ENCODE results near the gene AKAP13. TPM values are rescaled to one million over a fixed set of nuclear protein-coding genes. Genes with fewer than 3 reads are reported as not detected.
A peak's percentile ranks its signal among the peaks of the same experiment; 100 is the strongest.

The AKAP13 gene
- total and polyA plus RNA-seq, 2 of the 13 experiments (the other 11 are each of a cell fraction or from before 2014, with no cell fraction given): 6.7 to 27.1 TPM

DNA sequence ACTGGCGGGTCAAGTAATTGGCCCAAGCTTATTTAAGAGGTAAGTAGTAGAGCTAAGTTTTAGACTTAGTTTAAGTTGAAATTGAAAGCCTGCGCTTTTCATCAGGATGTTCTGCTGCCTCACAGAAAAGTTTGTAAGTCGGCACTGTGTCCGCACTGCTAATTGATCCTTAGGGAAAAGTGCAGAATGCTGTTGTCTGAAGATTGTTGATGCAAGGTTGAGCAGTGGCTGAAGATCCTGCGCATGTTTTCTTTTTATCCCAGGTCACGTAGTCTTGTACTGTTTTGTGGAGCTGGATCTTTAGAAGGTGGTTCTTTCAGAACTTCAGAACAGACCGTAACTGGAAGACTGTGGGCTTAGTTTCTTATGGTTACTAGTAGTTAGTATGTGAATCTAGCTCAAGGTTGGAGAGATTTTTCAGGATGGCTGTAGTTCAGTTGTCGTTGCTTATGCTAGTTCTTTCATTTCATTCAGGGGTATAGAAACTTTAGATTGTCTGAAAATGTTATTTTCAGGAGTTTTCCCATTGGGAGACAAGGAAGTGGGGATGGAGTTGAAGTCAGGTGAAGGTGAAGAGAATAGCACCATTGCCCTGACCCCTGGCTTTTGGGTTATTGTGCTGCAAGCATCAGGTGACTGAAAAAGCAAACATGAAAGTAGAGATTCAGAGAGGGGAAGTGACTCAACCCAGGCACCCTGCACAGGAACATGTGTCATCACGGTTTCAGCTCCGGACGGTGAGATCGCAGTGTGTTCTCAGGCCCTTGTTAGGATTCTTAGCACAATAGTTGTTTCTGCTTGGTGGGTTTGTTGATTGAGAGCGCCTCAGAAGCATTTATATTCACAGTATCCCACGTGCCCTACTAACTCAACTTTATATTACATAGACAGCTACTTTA lies 32.8 kb downstream of the AKAP13 start (continued):
- TF ChIP-seq, protein P1, sequence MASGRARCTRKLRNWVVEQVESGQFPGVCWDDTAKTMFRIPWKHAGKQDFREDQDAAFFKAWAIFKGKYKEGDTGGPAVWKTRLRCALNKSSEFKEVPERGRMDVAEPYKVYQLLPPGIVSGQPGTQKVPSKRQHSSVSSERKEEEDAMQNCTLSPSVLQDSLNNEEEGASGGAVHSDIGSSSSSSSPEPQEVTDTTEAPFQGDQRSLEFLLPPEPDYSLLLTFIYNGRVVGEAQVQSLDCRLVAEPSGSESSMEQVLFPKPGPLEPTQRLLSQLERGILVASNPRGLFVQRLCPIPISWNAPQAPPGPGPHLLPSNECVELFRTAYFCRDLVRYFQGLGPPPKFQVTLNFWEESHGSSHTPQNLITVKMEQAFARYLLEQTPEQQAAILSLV (CRISPR knock-in tag; IDR thresholded peaks at IDR 0.05; ENCODE audit: borderline replicate concordance): no peak
- TF ChIP-seq DNMT3B (CRISPR knock-in tag; conservative IDR thresholded peaks at IDR 0.05) (peak; percentile 12; the same call in 1 of the 2 replicates), SIX4 (CRISPR knock-in tag; IDR thresholded peaks at IDR 0.05) (peak; percentile 78), MED1 (CRISPR knock-in tag; IDR thresholded peaks at IDR 0.05) (peak; percentile 82), RERE (CRISPR knock-in tag; IDR thresholded peaks at IDR 0.05; ENCODE audit: low read depth) (0 out of 2 replicates have a peak, but pooled peaks have one; percentile 33), RBM22 (optimal IDR thresholded peaks at IDR 0.05; ENCODE audit: low read length) (no peak), SUZ12 (IDR thresholded peaks at IDR 0.05; ENCODE audit: low read depth, low read length) (no peak), CHCHD3 (CRISPR knock-in tag; IDR thresholded peaks at IDR 0.05) (no peak), MIER3 (CRISPR knock-in tag; IDR thresholded peaks at IDR 0.05; ENCODE audit: borderline replicate concordance) (peak; percentile 53; the same call in 1 of the 2 replicates), ZNF770 (CRISPR knock-in tag; IDR thresholded peaks at IDR 0.05) (no peak), KMT2B (CRISPR knock-in tag; IDR thresholded peaks at IDR 0.05) (peak; percentile 60), PRMT3 (CRISPR knock-in tag; IDR thresholded peaks at IDR 0.05; ENCODE audit: borderline replicate concordance, low read depth) (no peak), IKZF5 (CRISPR knock-in tag; IDR thresholded peaks at IDR 0.05) (peak; percentile 86), ERF (CRISPR knock-in tag; IDR thresholded peaks at IDR 0.05) (peak; percentile 83), PCBP2 (optimal IDR thresholded peaks at IDR 0.05; ENCODE audit: low read depth, low read length, poor library complexity, severe bottlenecking) (no peak), ZNF703 (CRISPR knock-in tag; IDR thresholded peaks at IDR 0.05; ENCODE audit: borderline replicate concordance) (no peak), ZNF335 (CRISPR knock-in tag; IDR thresholded peaks at IDR 0.05) (peak; percentile 74; the same call in 1 of the 2 replicates), ZFAT (CRISPR knock-in tag; conservative IDR thresholded peaks at IDR 0.05) (no peak), ZNF3 (CRISPR knock-in tag; IDR thresholded peaks at IDR 0.05) (peak; percentile 61; the same call in 1 of the 2 replicates), RCOR2 (CRISPR knock-in tag; IDR thresholded peaks at IDR 0.05) (peak; percentile 81)
